ENCODE data around the gene STAC.
"Not testable (repeated sequence)": the region's sequence is repeated elsewhere in the genome, so short reads cannot be mapped to it uniquely, and the experiment has no call there.

Gene STAC

GRCh38 chr3:36477655-36478054, 97.4 kb downstream of the STAC start:
- no peak for DNase-seq (ENCODE audit: low read depth)

- no peak for DNase-seq (ENCODE audit: low read depth)
Measured at GRCh38 chr3:36480911-36481648, 100.8 kb downstream of the STAC start.

- no peak for DNase-seq (ENCODE audit: low read depth)
Measured at GRCh38 chr3:36482256-36482655, 102.0 kb downstream of the STAC start.

- DNase-seq (ENCODE audit: low read depth) = no peak
Measured at GRCh38 chr3:36482880-36483279, 102.6 kb downstream of the STAC start.

- DNase-seq (ENCODE audit: low read depth) = no peak
Measured at GRCh38 chr3:36483709-36484108, 103.4 kb downstream of the STAC start.

- no peak for DNase-seq (ENCODE audit: low read depth)
Measured at GRCh38 chr3:36484386-36484785, 104.1 kb downstream of the STAC start.

GRCh38 chr3:36486009-36486795, 105.9 kb downstream of the STAC start:
- DNase-seq (ENCODE audit: low read depth) = no peak

- no peak for DNase-seq (ENCODE audit: low read depth)
Measured at GRCh38 chr3:36487616-36488015, 107.3 kb downstream of the STAC start.

- no peak for DNase-seq (ENCODE audit: low read depth)
Measured at GRCh38 chr3:36488077-36488789, 107.9 kb downstream of the STAC start.

- DNase-seq (ENCODE audit: low read depth) = no peak
Measured at GRCh38 chr3:36489101-36489500, 108.8 kb downstream of the STAC start.

GRCh38 chr3:36489679-36490425, 109.5 kb downstream of the STAC start:
- no peak for DNase-seq (ENCODE audit: low read depth)

GRCh38 chr3:36493051-36493450, 112.7 kb downstream of the STAC start:
- DNase-seq (ENCODE audit: low read depth) = no peak

GRCh38 chr3:36494461-36495109, 114.3 kb downstream of the STAC start:
- DNase-seq (ENCODE audit: low read depth) = no peak

- DNase-seq (ENCODE audit: low read depth) = no peak
Measured at GRCh38 chr3:36496684-36497633, 116.7 kb downstream of the STAC start.

- not testable (repeated sequence) for DNase-seq (ENCODE audit: low read depth)
Measured at GRCh38 chr3:36500053-36500452, 119.7 kb downstream of the STAC start.

- no peak for DNase-seq (ENCODE audit: low read depth)
Measured at GRCh38 chr3:36501616-36502015, 121.3 kb downstream of the STAC start.

GRCh38 chr3:36505393-36505792, 125.1 kb downstream of the STAC start:
- DNase-seq (ENCODE audit: low read depth) = no peak

- no peak for DNase-seq (ENCODE audit: low read depth)
Measured at GRCh38 chr3:36511791-36512486, 131.6 kb downstream of the STAC start.

- DNase-seq (ENCODE audit: low read depth) = no peak
Measured at GRCh38 chr3:36512555-36512954, 132.3 kb downstream of the STAC start.

- DNase-seq (ENCODE audit: low read depth) = no peak
Measured at GRCh38 chr3:36514171-36514570, 133.9 kb downstream of the STAC start.
